Activated CD8-positive, alpha-beta memory T cell treated with anti-CD3 and anti-CD28 coated beads, Interleukin-2, amount 50 U/mL, for 24 hours (primary cell): ENCODE results near the gene HOOK2.
"Not testable (repeated sequence)": the region's sequence is repeated elsewhere in the genome, so short reads cannot be mapped to it uniquely, and the experiment has no call there.

Source experiments
- DNase-seq: peaks from one replicate; pipeline ENCODE4 v3.0.0-alpha.2; 2020; ENCODE audit errors: extremely low read depth

HOOK2 gene

GRCh38 chr19:12721656-12722565 lies 53.4 kb downstream of the HOOK2 start:
- DNase-seq: no peak

GRCh38 chr19:12720851-12721655 lies 54.3 kb downstream of the HOOK2 start:
- DNase-seq: no peak

DNA sequence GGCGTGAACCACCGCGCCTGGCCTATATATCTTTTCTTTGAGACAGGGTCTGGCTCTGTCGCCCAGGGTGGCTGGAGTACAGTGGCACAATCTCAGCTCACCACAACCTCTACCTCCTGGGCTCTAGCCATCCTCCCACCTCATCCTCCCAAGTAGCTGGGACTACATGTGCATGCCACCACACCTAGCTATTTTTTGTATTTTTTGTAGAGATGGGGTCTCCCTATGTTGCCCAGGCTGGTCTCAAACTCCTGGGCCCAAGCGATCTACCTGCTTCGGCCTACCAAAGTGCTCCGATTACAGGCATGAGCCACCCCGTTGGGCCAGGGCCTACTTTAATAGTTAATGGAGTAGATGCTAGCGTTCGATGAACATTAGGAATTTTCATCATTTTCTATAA lies 55.1 kb downstream of the HOOK2 start:
- no peak for DNase-seq

DNA sequence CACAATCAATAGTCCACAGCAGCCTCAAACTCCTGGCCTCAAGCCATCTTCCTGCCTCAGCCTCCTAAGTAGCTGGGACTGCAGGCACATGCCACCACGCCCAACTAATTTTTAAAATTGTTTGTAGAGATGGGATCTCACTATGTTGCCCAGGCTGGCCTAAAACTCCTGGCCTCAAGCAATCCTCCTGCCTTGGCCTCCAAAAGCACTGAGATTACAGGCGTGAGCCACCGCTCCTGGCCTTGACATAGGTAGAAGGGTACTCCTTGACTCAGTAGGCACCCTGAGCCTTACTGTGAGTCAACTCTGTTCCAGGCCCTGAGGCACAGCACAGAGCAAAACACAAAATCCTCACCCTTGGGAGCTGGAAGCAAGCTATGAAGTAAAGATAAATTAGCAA lies 59.4 kb downstream of the HOOK2 start:
- no peak for DNase-seq

GRCh38 chr19:12715102-12715501 lies 60.2 kb downstream of the HOOK2 start:
- no peak for DNase-seq

GRCh38 chr19:12713304-12713703 lies 62.0 kb downstream of the HOOK2 start:
- not testable (repeated sequence) for DNase-seq
